ENCODE data around the gene RNF113B. TPM values are rescaled to one million over a fixed set of nuclear protein-coding genes. Genes with fewer than 3 reads are reported as not detected.

RNF113B gene
- total and polyA plus RNA-seq, 2 experiments from 2014 or later, result 0.19 TPM; not detected in 1

DNA sequence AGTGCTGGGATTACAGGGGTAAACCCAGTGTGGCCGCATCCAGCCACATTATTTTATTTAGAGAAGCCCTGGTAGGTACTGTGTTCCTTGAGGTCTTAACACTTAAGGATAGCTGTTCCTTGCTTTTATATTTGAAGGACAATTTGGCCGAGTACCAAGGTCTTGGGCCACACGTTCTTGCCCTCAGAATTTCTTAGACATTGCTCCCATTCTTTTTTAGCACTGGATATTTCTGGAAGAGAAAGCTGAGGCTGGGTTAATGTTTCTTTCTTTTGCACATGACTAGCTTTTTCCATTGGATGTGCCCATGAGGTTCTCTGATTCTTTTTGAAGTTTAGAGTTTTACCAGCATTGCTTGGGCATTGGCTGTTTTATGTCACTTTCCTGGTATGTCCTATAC, 5.5 kb upstream of the RNF113B start:
- no peak overlapping the region for H3K27ac Mint-ChIP-seq
- no peak for ATAC-seq
- peaks cover 5% of the 10 kb centered on the region; the same call in 1 of the 2 replicates for H4K20me1 ChIP-seq (replicated peaks; ENCODE audit: insufficient read depth)

DNA sequence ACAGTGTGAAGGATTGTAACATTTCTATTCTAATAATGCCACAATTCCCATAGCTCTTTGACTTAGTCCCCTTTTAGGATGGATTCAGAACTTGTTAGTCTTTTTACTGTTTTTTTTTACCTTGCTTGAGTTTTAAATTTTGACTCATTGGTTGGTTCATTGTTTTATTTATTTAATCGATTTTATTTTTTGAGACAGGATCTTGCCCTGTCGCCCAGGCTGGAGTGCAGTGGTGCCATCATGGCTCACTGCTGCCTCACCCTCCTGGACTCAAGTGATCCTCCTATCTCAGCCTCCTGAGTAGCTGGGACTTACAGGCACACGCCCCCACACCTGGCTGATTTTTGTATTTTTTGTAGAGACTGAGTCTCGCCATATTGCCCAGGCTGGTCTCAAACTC, 5.1 kb upstream of the RNF113B start:
- H4K20me1 ChIP-seq (replicated peaks; ENCODE audit: insufficient read depth), result peaks cover 3% of the 10 kb centered on the region; the same call in 1 of the 2 replicates
- no peak overlapping the region for H3K4me3 Mint-ChIP-seq
- no peaks in the 10 kb centered on the region for H3K27me3 ChIP-seq (ENCODE audit: insufficient read depth)
- H3K36me3 ChIP-seq (ENCODE audit: insufficient read depth), result no peaks in the 10 kb centered on the region
- H3K4me1 Mint-ChIP-seq, result peaks cover 43% of the 10 kb centered on the region
- peaks cover 98% of the 10 kb centered on the region for H3K79me2 ChIP-seq (replicated peaks; ENCODE audit: insufficient read depth)
- H3F3A ChIP-seq (replicated peaks; ENCODE audit: low read depth), result no peaks in the 10 kb centered on the region
- no peaks in the 10 kb centered on the region; the same call in 2 of the 3 replicates for H3K9me3 Mint-ChIP-seq
- peaks cover 22% of the 10 kb centered on the region for H3K4me1 ChIP-seq (ENCODE audit: insufficient read depth)
- peaks cover 6% of the 10 kb centered on the region; the same call in 1 of the 2 replicates for H3K9me2 ChIP-seq (ENCODE audit: insufficient read depth)
- no peak overlapping the region for H3K4me2 ChIP-seq
- DNase-seq (ENCODE audit: low spot score), result no peak
- H2AFZ ChIP-seq, result no peak overlapping the region
- no peak overlapping the region for H3K27ac ChIP-seq (ENCODE audit: low read depth)
- peaks cover 4% of the 10 kb centered on the region for H3K27me3 Mint-ChIP-seq (ENCODE audit: insufficient read depth, low read depth, poor library complexity)
- peaks cover 20% of the 10 kb centered on the region for H3K36me3 Mint-ChIP-seq (ENCODE audit: low read depth)
- H3K27ac Mint-ChIP-seq, result no peak overlapping the region; the same call in 1 of the 2 replicates
- ATAC-seq, result no peak
- no peak overlapping the region for H3K4me3 ChIP-seq
- TF ChIP-seq EZH2phosphoT487 (IDR thresholded peaks at IDR 0.05; ENCODE audit: unreplicated experiment), result no peak
- TF ChIP-seq, protein P1, sequence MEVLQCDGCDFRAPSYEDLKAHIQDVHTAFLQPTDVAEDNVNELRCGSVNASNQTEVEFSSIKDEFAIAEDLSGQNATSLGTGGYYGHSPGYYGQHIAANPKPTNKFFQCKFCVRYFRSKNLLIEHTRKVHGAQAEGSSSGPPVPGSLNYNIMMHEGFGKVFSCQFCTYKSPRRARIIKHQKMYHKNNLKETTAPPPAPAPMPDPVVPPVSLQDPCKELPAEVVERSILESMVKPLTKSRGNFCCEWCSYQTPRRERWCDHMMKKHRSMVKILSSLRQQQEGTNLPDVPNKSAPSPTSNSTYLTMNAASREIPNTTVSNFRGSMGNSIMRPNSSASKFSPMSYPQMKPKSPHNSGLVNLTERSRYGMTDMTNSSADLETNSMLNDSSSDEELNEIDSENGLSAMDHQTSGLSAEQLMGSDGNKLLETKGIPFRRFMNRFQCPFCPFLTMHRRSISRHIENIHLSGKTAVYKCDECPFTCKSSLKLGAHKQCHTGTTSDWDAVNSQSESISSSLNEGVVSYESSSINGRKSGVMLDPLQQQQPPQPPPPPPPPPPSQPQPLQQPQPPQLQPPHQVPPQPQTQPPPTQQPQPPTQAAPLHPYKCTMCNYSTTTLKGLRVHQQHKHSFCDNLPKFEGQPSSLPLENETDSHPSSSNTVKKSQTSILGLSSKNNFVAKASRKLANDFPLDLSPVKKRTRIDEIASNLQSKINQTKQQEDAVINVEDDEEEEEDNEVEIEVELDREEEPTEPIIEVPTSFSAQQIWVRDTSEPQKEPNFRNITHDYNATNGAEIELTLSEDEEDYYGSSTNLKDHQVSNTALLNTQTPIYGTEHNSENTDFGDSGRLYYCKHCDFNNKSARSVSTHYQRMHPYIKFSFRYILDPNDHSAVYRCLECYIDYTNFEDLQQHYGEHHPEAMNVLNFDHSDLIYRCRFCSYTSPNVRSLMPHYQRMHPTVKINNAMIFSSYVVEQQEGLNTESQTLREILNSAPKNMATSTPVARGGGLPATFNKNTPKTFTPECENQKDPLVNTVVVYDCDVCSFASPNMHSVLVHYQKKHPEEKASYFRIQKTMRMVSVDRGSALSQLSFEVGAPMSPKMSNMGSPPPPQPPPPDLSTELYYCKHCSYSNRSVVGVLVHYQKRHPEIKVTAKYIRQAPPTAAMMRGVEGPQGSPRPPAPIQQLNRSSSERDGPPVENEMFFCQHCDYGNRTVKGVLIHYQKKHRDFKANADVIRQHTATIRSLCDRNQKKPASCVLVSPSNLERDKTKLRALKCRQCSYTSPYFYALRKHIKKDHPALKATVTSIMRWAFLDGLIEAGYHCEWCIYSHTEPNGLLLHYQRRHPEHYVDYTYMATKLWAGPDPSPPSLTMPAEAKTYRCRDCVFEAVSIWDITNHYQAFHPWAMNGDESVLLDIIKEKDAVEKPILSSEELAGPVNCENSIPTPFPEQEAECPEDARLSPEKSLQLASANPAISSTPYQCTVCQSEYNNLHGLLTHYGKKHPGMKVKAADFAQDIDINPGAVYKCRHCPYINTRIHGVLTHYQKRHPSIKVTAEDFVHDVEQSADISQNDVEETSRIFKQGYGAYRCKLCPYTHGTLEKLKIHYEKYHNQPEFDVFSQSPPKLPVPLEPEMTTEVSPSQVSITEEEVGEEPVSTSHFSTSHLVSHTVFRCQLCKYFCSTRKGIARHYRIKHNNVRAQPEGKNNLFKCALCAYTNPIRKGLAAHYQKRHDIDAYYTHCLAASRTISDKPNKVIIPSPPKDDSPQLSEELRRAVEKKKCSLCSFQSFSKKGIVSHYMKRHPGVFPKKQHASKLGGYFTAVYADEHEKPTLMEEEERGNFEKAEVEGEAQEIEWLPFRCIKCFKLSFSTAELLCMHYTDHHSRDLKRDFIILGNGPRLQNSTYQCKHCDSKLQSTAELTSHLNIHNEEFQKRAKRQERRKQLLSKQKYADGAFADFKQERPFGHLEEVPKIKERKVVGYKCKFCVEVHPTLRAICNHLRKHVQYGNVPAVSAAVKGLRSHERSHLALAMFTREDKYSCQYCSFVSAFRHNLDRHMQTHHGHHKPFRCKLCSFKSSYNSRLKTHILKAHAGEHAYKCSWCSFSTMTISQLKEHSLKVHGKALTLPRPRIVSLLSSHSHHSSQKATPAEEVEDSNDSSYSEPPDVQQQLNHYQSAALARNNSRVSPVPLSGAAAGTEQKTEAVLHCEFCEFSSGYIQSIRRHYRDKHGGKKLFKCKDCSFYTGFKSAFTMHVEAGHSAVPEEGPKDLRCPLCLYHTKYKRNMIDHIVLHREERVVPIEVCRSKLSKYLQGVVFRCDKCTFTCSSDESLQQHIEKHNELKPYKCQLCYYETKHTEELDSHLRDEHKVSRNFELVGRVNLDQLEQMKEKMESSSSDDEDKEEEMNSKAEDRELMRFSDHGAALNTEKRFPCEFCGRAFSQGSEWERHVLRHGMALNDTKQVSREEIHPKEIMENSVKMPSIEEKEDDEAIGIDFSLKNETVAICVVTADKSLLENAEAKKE (CRISPR knock-in tag; IDR thresholded peaks at IDR 0.05), result no peak
- TF ChIP-seq, protein P2, sequence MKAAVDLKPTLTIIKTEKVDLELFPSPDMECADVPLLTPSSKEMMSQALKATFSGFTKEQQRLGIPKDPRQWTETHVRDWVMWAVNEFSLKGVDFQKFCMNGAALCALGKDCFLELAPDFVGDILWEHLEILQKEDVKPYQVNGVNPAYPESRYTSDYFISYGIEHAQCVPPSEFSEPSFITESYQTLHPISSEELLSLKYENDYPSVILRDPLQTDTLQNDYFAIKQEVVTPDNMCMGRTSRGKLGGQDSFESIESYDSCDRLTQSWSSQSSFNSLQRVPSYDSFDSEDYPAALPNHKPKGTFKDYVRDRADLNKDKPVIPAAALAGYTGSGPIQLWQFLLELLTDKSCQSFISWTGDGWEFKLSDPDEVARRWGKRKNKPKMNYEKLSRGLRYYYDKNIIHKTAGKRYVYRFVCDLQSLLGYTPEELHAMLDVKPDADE (IDR thresholded peaks at IDR 0.05), result no peak
- TF ChIP-seq NANOG (IDR thresholded peaks at IDR 0.05; ENCODE audit: borderline replicate concordance), result no peak
- TF ChIP-seq EZH2 (IDR thresholded peaks at IDR 0.05; ENCODE audit: low read depth, unreplicated experiment), result no peak
- TF ChIP-seq JUNB (IDR thresholded peaks at IDR 0.05; ENCODE audit: unreplicated experiment), result no peak
- TF ChIP-seq, protein P3, sequence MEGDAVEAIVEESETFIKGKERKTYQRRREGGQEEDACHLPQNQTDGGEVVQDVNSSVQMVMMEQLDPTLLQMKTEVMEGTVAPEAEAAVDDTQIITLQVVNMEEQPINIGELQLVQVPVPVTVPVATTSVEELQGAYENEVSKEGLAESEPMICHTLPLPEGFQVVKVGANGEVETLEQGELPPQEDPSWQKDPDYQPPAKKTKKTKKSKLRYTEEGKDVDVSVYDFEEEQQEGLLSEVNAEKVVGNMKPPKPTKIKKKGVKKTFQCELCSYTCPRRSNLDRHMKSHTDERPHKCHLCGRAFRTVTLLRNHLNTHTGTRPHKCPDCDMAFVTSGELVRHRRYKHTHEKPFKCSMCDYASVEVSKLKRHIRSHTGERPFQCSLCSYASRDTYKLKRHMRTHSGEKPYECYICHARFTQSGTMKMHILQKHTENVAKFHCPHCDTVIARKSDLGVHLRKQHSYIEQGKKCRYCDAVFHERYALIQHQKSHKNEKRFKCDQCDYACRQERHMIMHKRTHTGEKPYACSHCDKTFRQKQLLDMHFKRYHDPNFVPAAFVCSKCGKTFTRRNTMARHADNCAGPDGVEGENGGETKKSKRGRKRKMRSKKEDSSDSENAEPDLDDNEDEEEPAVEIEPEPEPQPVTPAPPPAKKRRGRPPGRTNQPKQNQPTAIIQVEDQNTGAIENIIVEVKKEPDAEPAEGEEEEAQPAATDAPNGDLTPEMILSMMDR (conservative IDR thresholded peaks at IDR 0.05; ENCODE audit: low read depth in 2 of 2), result no peak
- TF ChIP-seq CREB1 (CRISPR knock-in tag; IDR thresholded peaks at IDR 0.05; ENCODE audit: low read depth), result no peak
- no peak for TF ChIP-seq STAT1 (IDR thresholded peaks at IDR 0.05; ENCODE audit: unreplicated experiment)
- TF ChIP-seq POLR2AphosphoS5 (IDR thresholded peaks at IDR 0.05; ENCODE audit: low read depth), result no peak
- TF ChIP-seq ZNF114 (CRISPR knock-in tag; IDR thresholded peaks at IDR 0.05), result no peak
- no peak for TF ChIP-seq ZNF331 (CRISPR knock-in tag; IDR thresholded peaks at IDR 0.05; ENCODE audit: low read depth)

More for the DNA sequence above, 5.5 kb upstream of the RNF113B start:
- no peak for TF ChIP-seq NANOG (IDR thresholded peaks at IDR 0.05; ENCODE audit: borderline replicate concordance)
- peaks cover 22% of the 10 kb centered on the region for H3K4me1 ChIP-seq (ENCODE audit: insufficient read depth)
- H3K4me3 ChIP-seq, result no peak overlapping the region
- H2AFZ ChIP-seq, result no peak overlapping the region
- Mint-ChIP-seq H3K9me3 (no peaks in the 10 kb centered on the region; the same call in 2 of the 3 replicates), H3K4me1 (peaks cover 46% of the 10 kb centered on the region), H3K36me3 (ENCODE audit: low read depth) (peaks cover 19% of the 10 kb centered on the region), H3K27me3 (ENCODE audit: insufficient read depth, low read depth, poor library complexity) (peaks cover 4% of the 10 kb centered on the region), H3K4me3 (no peak overlapping the region)
- H3K27me3 ChIP-seq (ENCODE audit: insufficient read depth), result no peaks in the 10 kb centered on the region
- H3K9me2 ChIP-seq (ENCODE audit: insufficient read depth), result peaks cover 6% of the 10 kb centered on the region; the same call in 1 of the 2 replicates
- no peak overlapping the region for H3K4me2 ChIP-seq
- peaks cover 98% of the 10 kb centered on the region for H3K79me2 ChIP-seq (replicated peaks; ENCODE audit: insufficient read depth)
- no peak for DNase-seq (ENCODE audit: low spot score)
- H3K36me3 ChIP-seq (ENCODE audit: insufficient read depth), result no peaks in the 10 kb centered on the region
- H3F3A ChIP-seq (replicated peaks; ENCODE audit: low read depth), result no peaks in the 10 kb centered on the region
- no peak overlapping the region for H3K27ac ChIP-seq (ENCODE audit: low read depth)
